GM23338 (cell line): ENCODE data around the gene ADAMTS8.

ENCODE experiments used
- EZH2 ChIP-seq: fragments of 200-600 bp; sonication (generic); IDR thresholded peaks from one replicate; pipeline ENCODE4 v1.8.0; 2017; ENCODE audit warnings: antibody characterized with exemption, mild to moderate bottlenecking, low read depth; ENCODE audit not compliant: unreplicated experiment
- NANOG ChIP-seq: IDR thresholded peaks from 2 replicates; pipeline ENCODE4 v1.6.1; 2016; ENCODE audit warnings: antibody characterized with exemption, borderline replicate concordance
- POLR2AphosphoS5 ChIP-seq: IDR thresholded peaks from 2 replicates; pipeline ENCODE4 v1.6.1; 2016; ENCODE audit warnings: antibody characterized with exemption, low read depth
- TF ChIP-seq, protein P1 (sequence below), 2 experiments: fragments of 200-600 bp in 1 of 2; sonication (generic) in 1 of 2; conservative IDR thresholded peaks; 2 replicates each; pipeline versions ENCODE4 v1.5.1 to v1.6.1; 2016 to 2017; ENCODE audit warnings: antibody characterized with exemption in 2 of 2, low read depth in 2 of 2, mild to moderate bottlenecking in 2 of 2, moderate library complexity in 1 of 2
- TF ChIP-seq, protein P2 (sequence below): IDR thresholded peaks from one replicate; pipeline ENCODE4 v1.6.1; 2018; ENCODE audit warnings: antibody characterized with exemption; ENCODE audit not compliant: unreplicated experiment

DNA sequence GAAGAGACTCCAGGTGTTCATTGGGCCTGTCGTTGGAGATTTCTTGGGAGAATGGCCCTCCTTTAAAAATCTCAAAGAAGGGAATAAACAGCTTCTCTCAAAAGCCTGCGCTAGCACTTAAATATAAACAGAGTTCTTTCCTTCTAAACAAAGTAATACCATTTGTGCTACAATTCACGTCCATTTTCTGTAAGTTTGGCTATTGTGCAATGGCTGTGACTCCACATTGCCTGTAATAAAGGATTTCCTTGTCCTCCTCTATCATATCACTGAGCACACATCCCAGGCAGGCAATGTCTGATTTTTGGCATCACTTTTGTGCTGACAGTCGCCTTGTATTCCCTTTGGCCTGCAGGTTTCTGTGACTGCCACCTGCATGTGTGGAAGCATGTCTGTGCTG lies 4.9 kb upstream of the ADAMTS8 start:
- TF ChIP-seq EZH2 (no peak), NANOG (no peak), POLR2AphosphoS5 (no peak)
- TF ChIP-seq, protein P1, sequence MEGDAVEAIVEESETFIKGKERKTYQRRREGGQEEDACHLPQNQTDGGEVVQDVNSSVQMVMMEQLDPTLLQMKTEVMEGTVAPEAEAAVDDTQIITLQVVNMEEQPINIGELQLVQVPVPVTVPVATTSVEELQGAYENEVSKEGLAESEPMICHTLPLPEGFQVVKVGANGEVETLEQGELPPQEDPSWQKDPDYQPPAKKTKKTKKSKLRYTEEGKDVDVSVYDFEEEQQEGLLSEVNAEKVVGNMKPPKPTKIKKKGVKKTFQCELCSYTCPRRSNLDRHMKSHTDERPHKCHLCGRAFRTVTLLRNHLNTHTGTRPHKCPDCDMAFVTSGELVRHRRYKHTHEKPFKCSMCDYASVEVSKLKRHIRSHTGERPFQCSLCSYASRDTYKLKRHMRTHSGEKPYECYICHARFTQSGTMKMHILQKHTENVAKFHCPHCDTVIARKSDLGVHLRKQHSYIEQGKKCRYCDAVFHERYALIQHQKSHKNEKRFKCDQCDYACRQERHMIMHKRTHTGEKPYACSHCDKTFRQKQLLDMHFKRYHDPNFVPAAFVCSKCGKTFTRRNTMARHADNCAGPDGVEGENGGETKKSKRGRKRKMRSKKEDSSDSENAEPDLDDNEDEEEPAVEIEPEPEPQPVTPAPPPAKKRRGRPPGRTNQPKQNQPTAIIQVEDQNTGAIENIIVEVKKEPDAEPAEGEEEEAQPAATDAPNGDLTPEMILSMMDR (conservative IDR thresholded peaks at IDR 0.05; ENCODE audit: low read depth in 2 of 2), result no peak
- TF ChIP-seq, protein P2, sequence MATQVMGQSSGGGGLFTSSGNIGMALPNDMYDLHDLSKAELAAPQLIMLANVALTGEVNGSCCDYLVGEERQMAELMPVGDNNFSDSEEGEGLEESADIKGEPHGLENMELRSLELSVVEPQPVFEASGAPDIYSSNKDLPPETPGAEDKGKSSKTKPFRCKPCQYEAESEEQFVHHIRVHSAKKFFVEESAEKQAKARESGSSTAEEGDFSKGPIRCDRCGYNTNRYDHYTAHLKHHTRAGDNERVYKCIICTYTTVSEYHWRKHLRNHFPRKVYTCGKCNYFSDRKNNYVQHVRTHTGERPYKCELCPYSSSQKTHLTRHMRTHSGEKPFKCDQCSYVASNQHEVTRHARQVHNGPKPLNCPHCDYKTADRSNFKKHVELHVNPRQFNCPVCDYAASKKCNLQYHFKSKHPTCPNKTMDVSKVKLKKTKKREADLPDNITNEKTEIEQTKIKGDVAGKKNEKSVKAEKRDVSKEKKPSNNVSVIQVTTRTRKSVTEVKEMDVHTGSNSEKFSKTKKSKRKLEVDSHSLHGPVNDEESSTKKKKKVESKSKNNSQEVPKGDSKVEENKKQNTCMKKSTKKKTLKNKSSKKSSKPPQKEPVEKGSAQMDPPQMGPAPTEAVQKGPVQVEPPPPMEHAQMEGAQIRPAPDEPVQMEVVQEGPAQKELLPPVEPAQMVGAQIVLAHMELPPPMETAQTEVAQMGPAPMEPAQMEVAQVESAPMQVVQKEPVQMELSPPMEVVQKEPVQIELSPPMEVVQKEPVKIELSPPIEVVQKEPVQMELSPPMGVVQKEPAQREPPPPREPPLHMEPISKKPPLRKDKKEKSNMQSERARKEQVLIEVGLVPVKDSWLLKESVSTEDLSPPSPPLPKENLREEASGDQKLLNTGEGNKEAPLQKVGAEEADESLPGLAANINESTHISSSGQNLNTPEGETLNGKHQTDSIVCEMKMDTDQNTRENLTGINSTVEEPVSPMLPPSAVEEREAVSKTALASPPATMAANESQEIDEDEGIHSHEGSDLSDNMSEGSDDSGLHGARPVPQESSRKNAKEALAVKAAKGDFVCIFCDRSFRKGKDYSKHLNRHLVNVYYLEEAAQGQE, result no peak
